Measurements from ENCODE around the gene IWS1. TPM values are rescaled to one million over a fixed set of nuclear protein-coding genes. Genes with fewer than 3 reads are reported as not detected.

The IWS1 gene
- polyA plus RNA-seq, 2 of the 4 experiments (the other 2 are of a cell fraction) = 56.6 to 69.1 TPM

DNA sequence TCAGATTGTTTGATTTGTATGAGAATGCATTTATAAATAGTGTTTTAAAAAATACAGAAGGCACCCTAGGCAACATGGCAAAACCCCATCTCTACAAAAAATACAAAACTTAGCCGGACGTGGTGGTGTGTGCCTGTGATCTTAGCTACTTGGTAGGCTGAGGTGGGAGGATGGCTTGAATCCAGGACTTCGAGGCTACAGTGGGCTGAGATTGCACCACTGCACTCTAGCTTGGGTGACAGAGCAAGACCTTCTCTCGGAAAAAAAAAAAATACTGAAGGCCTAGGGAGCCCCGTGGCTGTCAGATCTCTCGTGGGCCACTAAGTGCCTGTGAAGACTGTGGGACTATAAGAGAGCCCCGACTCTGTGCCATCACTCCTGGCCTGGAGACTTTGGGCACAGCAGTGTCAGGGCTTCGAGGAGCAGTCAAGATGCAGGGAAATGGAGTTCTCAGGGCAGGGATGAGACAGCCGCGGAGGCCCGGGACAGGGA is 49.7 kb upstream of the IWS1 start:
- POLR2A ChIA-PET = no interaction called here
- FAIRE-seq (no peak), ATAC-seq (peak in 1 of 2 experiments; percentile 23; a peak in 2 of 6 replicates), DNase-seq (ENCODE audit: low read depth in 1 of 2, low spot score in 1 of 2) (no peak)
- Histone ChIP-seq H3K9me3 (no peaks in the 10 kb centered on the region), H3K27ac (no peak overlapping the region), H3K4me1 (peaks cover under 1% of the 10 kb centered on the region; the same call in 1 of the 3 replicates), H3K4me3 (no peak overlapping the region), H3K4me2 (no peak overlapping the region)
- TF ChIP-seq NR3C1 (IDR thresholded peaks at IDR 0.05) = no peak
- TF ChIP-seq USF2 (IDR thresholded peaks at IDR 0.05) = no peak
- no peak for TF ChIP-seq MAFK (IDR thresholded peaks at IDR 0.05; ENCODE audit: partially characterized antibody)
- TF ChIP-seq, protein P1, sequence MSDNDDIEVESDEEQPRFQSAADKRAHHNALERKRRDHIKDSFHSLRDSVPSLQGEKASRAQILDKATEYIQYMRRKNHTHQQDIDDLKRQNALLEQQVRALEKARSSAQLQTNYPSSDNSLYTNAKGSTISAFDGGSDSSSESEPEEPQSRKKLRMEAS (IDR thresholded peaks at IDR 0.05) = no peak
- TF ChIP-seq RAD21 (conservative IDR thresholded peaks at IDR 0.05 in 1 of 2, IDR thresholded peaks at IDR 0.05 in 1 of 2) = no peak
- WGBS (ENCODE audit: missing lambda C conversion rate) = 62% methylated on average over 11 of the region's 11 CpGs
- CTCF ChIA-PET = no interaction called here

GRCh38 chr2:127575185-127575765 is 49.0 kb upstream of the IWS1 start:
- Histone ChIP-seq H3K4me1 (peaks cover 7% of the 10 kb centered on the region; the same call in 2 of the 3 replicates), H3K4me3 (no peak overlapping the region), H3K4me2 (no peak overlapping the region), H3K9me3 (no peaks in the 10 kb centered on the region), H3K27ac (no peak overlapping the region)
- 91% methylated on average over 4 of the region's 4 CpGs for WGBS (ENCODE audit: missing lambda C conversion rate)
- FAIRE-seq (no peak), DNase-seq (ENCODE audit: low read depth in 1 of 2, low spot score in 1 of 2) (no peak), ATAC-seq (no peak)
- TF ChIP-seq CHD4 (IDR thresholded peaks at IDR 0.05; ENCODE audit: borderline replicate concordance) (no peak), HDAC2 (IDR thresholded peaks at IDR 0.05) (no peak), KDM5A (IDR thresholded peaks at IDR 0.05) (no peak), CTCF (IDR thresholded peaks at IDR 0.05) (no peak), PHF8 (IDR thresholded peaks at IDR 0.05; ENCODE audit: borderline replicate concordance, low read depth) (no peak), RARB (CRISPR knock-in tag; IDR thresholded peaks at IDR 0.05) (no peak), FOSB (CRISPR knock-in tag; IDR thresholded peaks at IDR 0.05) (no peak), SREBF2 (IDR thresholded peaks at IDR 0.05) (no peak), JUN (IDR thresholded peaks at IDR 0.05) (no peak), HEYL (CRISPR knock-in tag; IDR thresholded peaks at IDR 0.05) (no peak), KDM1A (IDR thresholded peaks at IDR 0.05; ENCODE audit: low read depth) (no peak), FOSL2 (IDR thresholded peaks at IDR 0.05) (no peak), FOSL2 (CRISPR knock-in tag; IDR thresholded peaks at IDR 0.05) (no peak), SMC3 (IDR thresholded peaks at IDR 0.05) (no peak), ZNF302 (CRISPR knock-in tag; IDR thresholded peaks at IDR 0.05) (no peak), NFE2L2 (conservative IDR thresholded peaks at IDR 0.05; ENCODE audit: low read length) (no peak), RNF2 (IDR thresholded peaks at IDR 0.05; ENCODE audit: borderline replicate concordance, low read depth) (no peak)
- TF ChIP-seq, protein P2, sequence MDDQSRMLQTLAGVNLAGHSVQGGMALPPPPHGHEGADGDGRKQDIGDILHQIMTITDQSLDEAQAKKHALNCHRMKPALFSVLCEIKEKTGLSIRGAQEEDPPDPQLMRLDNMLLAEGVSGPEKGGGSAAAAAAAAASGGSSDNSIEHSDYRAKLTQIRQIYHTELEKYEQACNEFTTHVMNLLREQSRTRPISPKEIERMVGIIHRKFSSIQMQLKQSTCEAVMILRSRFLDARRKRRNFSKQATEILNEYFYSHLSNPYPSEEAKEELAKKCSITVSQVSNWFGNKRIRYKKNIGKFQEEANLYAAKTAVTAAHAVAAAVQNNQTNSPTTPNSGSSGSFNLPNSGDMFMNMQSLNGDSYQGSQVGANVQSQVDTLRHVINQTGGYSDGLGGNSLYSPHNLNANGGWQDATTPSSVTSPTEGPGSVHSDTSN (IDR thresholded peaks at IDR 0.05) = no peak
- TF ChIP-seq, protein P1 (IDR thresholded peaks at IDR 0.05) = no peak
- POLR2A ChIA-PET = no interaction called here
- CTCF ChIA-PET = interaction anchor here (0.5 kb wide), 1 partner anchor 200 kb away, joined by 3 read pairs; no protein-coding TSS in a partner anchor

Data from A549 (cell line).